Uterus (tissue), 4 donors: Measurements from ENCODE around the gene NFATC1. TPM values are rescaled to one million over a fixed set of nuclear protein-coding genes. Genes with fewer than 3 reads are reported as not detected.

Source experiments
- DNase-seq, 2 donors: peaks; one replicate each; pipeline ENCODE4 v3.0.0-alpha.2; 2019 to 2020
- H3K27ac ChIP-seq, 2 donors: fragments of 200-600 bp; sonication (generic); 1 replicate in 1 of 2; 2 replicates in 1 of 2; pipeline ENCODE4 v1.5.1; 2016 to 2018
- H3K27me3 ChIP-seq, 2 donors: fragments of 200-600 bp; sonication (generic); one replicate each; pipeline ENCODE4 v1.5.1; 2018 to 2019; ENCODE audit warnings: control low read depth in 1 of 2
- H3K36me3 ChIP-seq, 2 donors: fragments of 200-600 bp; sonication (generic); one replicate each; pipeline ENCODE4 v1.5.1; 2019; ENCODE audit warnings: control low read depth in 1 of 2
- H3K4me1 ChIP-seq, 2 donors: fragments of 200-600 bp; sonication (generic); one replicate each; pipeline ENCODE4 v1.5.1; 2018 to 2019; ENCODE audit warnings: control low read depth in 1 of 2
- H3K4me3 ChIP-seq, 2 donors: fragments of 200-600 bp; sonication (generic); 1 replicate in 1 of 2; 2 replicates in 1 of 2; pipeline ENCODE4 v1.5.1; 2018 to 2019; ENCODE audit warnings: mild to moderate bottlenecking in 1 of 2
- H3K9me3 ChIP-seq, 2 donors: fragments of 200-600 bp; sonication (generic); one replicate each; pipeline ENCODE4 v1.5.1; 2019; ENCODE audit warnings: control low read depth in 1 of 2
- POLR2A ChIP-seq, 2 donors: fragments of 450-650 bp; IDR thresholded peaks; one replicate each; pipeline ENCODE4 v1.6.1; 2016; ENCODE audit warnings: antibody characterized with exemption in 2 of 2, mild to moderate bottlenecking in 1 of 2, moderate library complexity in 1 of 2
- intact Hi-C: fragments of 100-400 bp; cut with DNase I; formaldehyde crosslinking; loops from one replicate; pipeline ENCODE4 v1.15.1; 2023; ENCODE audit warnings: low total_unique reads
- total RNA-seq, 4 donors: library from RNA; depleted of rRNA in 3 of 4; stranded (reverse); fragments of >200 nt in 3 of 4; gene quantifications; one replicate each; pipeline versions ENCODE4 v1.1.0 to v1.2.4, GENCODE V29; 2014 to 2023
- TF ChIP-seq, protein P1 (sequence below), 4 experiments: fragments of 200-600 bp in 2 of 4; fragments of 450-650 bp in 2 of 4; sonication (generic) in 2 of 4; IDR thresholded peaks; one replicate each; pipeline ENCODE4 v1.5.1; 2016 to 2019; ENCODE audit warnings: antibody characterized with exemption in 4 of 4, mild to moderate bottlenecking in 2 of 4, moderate library complexity in 1 of 4
- donor health status: DM: yes; HTN: yes; CAD: no.

Gene NFATC1
- total RNA-seq, 4 donors from 2014 or later: 9.2 to 25.1 (median 14.6) TPM

DNA sequence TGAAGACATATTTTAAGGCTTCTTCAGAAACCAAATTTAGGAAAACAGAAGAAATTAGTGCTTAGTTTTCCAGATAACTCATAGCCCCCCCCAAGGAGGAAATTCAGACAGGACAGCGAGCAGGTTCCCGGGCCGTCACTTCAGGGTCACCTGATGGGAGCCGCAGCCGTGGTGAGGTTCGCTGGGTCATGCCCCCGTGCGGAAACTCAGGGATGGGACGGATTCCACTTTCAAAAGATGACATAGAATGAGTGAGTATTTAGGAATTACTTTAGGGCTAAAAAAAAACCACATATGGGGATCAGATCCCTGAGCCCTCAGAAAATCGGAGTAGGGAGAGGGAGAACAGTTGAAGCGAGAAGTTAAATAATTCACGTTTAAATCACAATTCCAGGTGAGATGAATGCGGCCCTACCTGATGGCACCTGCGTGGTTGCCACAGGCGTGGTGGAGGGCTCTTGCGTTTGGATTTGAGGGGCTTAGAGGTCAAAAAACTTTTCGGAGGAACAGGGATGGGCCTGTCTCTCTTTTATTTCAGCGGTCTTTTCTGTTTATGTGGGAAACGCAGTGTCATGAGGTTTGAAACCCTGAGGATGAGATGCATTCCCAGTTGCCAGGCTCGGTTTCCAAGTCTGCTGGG lies 114.4 kb downstream of the NFATC1 start:
- Histone ChIP-seq H3K36me3 (no peaks in the 10 kb centered on the region), H3K4me3 (no peak overlapping the region), H3K27ac (no peak overlapping the region), H3K4me1 (peaks cover 7 to 9% of the 10 kb centered on the region in 2 donors), H3K9me3 (no peaks in the 10 kb centered on the region), H3K27me3 (no peaks in the 10 kb centered on the region)
- DNase-seq: peak; percentile 3 to 5
- intact Hi-C loops: no loop called here
- TF ChIP-seq, protein P1, sequence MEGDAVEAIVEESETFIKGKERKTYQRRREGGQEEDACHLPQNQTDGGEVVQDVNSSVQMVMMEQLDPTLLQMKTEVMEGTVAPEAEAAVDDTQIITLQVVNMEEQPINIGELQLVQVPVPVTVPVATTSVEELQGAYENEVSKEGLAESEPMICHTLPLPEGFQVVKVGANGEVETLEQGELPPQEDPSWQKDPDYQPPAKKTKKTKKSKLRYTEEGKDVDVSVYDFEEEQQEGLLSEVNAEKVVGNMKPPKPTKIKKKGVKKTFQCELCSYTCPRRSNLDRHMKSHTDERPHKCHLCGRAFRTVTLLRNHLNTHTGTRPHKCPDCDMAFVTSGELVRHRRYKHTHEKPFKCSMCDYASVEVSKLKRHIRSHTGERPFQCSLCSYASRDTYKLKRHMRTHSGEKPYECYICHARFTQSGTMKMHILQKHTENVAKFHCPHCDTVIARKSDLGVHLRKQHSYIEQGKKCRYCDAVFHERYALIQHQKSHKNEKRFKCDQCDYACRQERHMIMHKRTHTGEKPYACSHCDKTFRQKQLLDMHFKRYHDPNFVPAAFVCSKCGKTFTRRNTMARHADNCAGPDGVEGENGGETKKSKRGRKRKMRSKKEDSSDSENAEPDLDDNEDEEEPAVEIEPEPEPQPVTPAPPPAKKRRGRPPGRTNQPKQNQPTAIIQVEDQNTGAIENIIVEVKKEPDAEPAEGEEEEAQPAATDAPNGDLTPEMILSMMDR (IDR thresholded peaks at IDR 0.05): no peak
- TF ChIP-seq POLR2A (IDR thresholded peaks at IDR 0.05): no peak

DNA sequence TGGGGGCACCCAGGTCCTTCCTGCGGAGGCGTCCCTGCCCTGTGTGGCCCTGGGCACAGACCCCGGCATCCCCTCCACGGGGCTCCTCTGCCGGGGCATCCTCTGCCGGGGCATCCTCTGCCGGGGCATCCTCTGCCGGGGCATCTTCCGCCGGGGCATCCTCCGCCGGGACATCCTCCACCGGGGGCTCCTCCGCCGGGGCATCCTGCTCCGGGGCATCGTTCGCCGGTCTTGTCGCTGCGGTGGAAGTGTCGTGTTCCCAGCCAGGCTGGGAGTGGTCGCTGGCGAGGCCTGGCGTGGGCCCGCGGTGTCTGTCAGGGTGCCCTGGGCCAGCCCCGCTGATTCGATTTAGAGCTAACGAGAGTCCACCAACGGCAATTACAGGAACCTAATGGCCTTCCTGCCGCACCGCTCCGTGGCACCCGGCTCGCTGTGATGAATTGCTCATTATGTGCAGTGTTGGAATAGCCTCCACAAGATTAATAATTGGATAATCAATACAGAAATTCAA lies 115.1 kb downstream of the NFATC1 start:
- H3K36me3 ChIP-seq: no peaks in the 10 kb centered on the region
- TF ChIP-seq, protein P1 (IDR thresholded peaks at IDR 0.05): no peak
- no peak for TF ChIP-seq POLR2A (IDR thresholded peaks at IDR 0.05)
- H3K9me3 ChIP-seq: no peaks in the 10 kb centered on the region
- peak; percentile 10 to 11 for DNase-seq
- intact Hi-C loops: no loop called here
- no peaks in the 10 kb centered on the region for H3K27me3 ChIP-seq
- peaks cover 7 to 9% of the 10 kb centered on the region in 2 donors for H3K4me1 ChIP-seq
- no peak overlapping the region for H3K27ac ChIP-seq
- H3K4me3 ChIP-seq: no peak overlapping the region

DNA sequence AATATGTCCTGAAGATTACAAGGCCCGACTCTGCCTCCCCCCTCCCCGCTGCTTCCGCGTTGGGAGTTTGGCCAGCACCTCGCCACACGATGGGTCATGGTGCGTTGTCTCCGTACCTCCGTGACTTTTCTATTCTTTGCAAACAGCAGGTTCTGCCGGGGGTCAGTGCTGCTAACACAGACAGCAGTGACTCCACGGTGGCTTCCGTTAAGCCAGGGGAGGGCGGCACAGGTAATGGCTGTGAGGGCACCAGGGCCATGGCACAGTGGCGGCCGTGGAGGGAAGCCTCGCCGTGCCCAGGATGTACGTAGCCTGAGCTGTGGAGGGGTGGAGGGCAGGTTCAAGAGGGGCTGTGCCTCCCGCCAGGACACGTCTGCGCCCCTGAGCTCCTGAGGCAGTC lies 115.5 kb downstream of the NFATC1 start:
- TF ChIP-seq, protein P1 (IDR thresholded peaks at IDR 0.05): no peak
- TF ChIP-seq POLR2A (IDR thresholded peaks at IDR 0.05): no peak
- Histone ChIP-seq H3K36me3 (no peaks in the 10 kb centered on the region), H3K4me1 (peaks cover 7 to 9% of the 10 kb centered on the region in 2 donors), H3K27ac (no peak overlapping the region), H3K4me3 (no peak overlapping the region), H3K27me3 (no peaks in the 10 kb centered on the region), H3K9me3 (no peaks in the 10 kb centered on the region)
- DNase-seq: peak; percentile 10 to 13
- intact Hi-C loops: no loop called here

DNA sequence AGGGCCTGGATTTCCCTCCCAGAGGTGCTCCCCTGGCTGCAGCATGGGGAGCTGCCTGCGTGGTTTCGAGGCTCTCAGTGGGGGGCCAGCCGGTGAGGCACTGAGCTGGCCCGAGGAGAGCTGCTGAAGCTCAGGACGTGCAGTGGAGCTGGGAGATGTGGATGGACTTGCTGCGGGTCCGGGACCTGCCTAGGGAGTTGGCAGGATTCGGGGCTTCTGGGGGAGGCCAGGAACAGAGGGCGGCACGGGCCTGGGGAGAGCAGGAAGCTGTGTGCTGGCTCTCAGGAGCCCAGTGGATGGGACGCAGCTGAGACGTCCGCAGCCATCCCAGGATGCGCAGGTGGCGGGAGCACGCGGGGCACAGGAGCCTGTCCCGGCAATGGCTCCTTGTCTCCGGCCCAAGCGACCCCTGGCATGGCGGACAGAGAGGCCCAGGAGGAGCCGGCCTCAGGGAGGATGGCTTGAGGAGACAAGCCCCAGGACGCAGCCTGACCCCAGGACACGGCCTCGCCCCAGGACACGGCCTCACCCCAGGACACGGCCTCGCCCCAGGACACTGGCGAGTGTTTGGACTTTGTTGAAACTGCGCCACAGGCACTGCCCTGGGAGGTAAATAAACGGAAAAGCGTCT lies 116.1 kb downstream of the NFATC1 start:
- DNase-seq: peak; percentile 12
- Histone ChIP-seq H3K4me1 (peaks cover 6 to 7% of the 10 kb centered on the region in 2 donors), H3K9me3 (no peaks in the 10 kb centered on the region), H3K27ac (no peak overlapping the region), H3K36me3 (no peaks in the 10 kb centered on the region), H3K4me3 (no peak overlapping the region), H3K27me3 (no peaks in the 10 kb centered on the region)
- TF ChIP-seq POLR2A (IDR thresholded peaks at IDR 0.05): no peak
- TF ChIP-seq, protein P1 (IDR thresholded peaks at IDR 0.05): no peak
- intact Hi-C loops: no loop called here
